ENCODE results near the gene LSG1. TPM values are rescaled to one million over a fixed set of nuclear protein-coding genes. Genes with fewer than 3 reads are reported as not detected.

LSG1 gene
- total and polyA plus RNA-seq, 2 experiments from 2014 or later, result 26.9 to 36.5 TPM

GRCh38 chr3:194671511-194671899 is 486 bp downstream of the LSG1 start:
- H3K4me3 ChIP-seq, result peak overlapping the region; percentile 98
- H3F3A ChIP-seq (ENCODE audit: insufficient read depth), result peaks cover 25% of the 10 kb centered on the region
- H4K20me1 ChIP-seq (ENCODE audit: insufficient read depth), result no peaks in the 10 kb centered on the region
- H3K4me1 ChIP-seq (ENCODE audit: insufficient read depth), result peaks cover 23% of the 10 kb centered on the region
- H3K9me2 ChIP-seq (ENCODE audit: insufficient read depth), result no peaks in the 10 kb centered on the region
- peak overlapping the region; percentile 95 for H3K9ac ChIP-seq
- TF ChIP-seq EZH2phosphoT487 (IDR thresholded peaks at IDR 0.05; ENCODE audit: insufficient read depth, low read depth) (no peak), EZH2 (IDR thresholded peaks at IDR 0.05; ENCODE audit: insufficient read depth, poor library complexity, severe bottlenecking) (no peak)
- in situ Hi-C loops (cut with MboI), result no loop called here
- peak overlapping the region; percentile 94 for H3K27ac ChIP-seq
- DNase-seq, result peak; percentile 74
- WGBS, 2 experiments (ENCODE audit: low coverage in 1 of 2, low lambda C conversion rate in 2 of 2, missing lambda C conversion rate in 2 of 2), result 2 to 3% methylated on average over 5 of the region's 5 CpGs
- no peaks in the 10 kb centered on the region for H3K9me3 ChIP-seq (ENCODE audit: low read depth)
- peaks cover 49% of the 10 kb centered on the region for H3K79me2 ChIP-seq (ENCODE audit: insufficient read depth)
- peak overlapping the region; percentile 90 for H2AFZ ChIP-seq
- H3K27me3 ChIP-seq (replicated peaks; ENCODE audit: insufficient read depth), result no peaks in the 10 kb centered on the region
- peak overlapping the region; percentile 95 for H3K4me2 ChIP-seq (ENCODE audit: unreplicated experiment)
- peaks cover 8% of the 10 kb centered on the region for H3K36me3 ChIP-seq (ENCODE audit: low read depth)

- Histone ChIP-seq H3K36me3 (ENCODE audit: low read depth) (peaks cover 26% of the 10 kb centered on the region), H3K9me2 (ENCODE audit: insufficient read depth) (no peaks in the 10 kb centered on the region), H3K4me2 (ENCODE audit: unreplicated experiment) (no peak overlapping the region), H3K4me1 (ENCODE audit: insufficient read depth) (peaks cover 9% of the 10 kb centered on the region), H3K27ac (no peak overlapping the region), H3K79me2 (ENCODE audit: insufficient read depth) (peaks cover 52% of the 10 kb centered on the region), H2AFZ (no peak overlapping the region), H3K4me3 (no peak overlapping the region), H3K9ac (no peak overlapping the region), H3K9me3 (ENCODE audit: low read depth) (no peaks in the 10 kb centered on the region), H4K20me1 (ENCODE audit: insufficient read depth) (no peaks in the 10 kb centered on the region), H3K27me3 (replicated peaks; ENCODE audit: insufficient read depth) (no peaks in the 10 kb centered on the region), H3F3A (ENCODE audit: insufficient read depth) (no peaks in the 10 kb centered on the region)
- TF ChIP-seq EZH2phosphoT487 (IDR thresholded peaks at IDR 0.05; ENCODE audit: insufficient read depth, low read depth) (no peak), EZH2 (IDR thresholded peaks at IDR 0.05; ENCODE audit: insufficient read depth, poor library complexity, severe bottlenecking) (no peak)
- 83 to 86% methylated on average over 7 of the region's 7 CpGs for WGBS, 2 experiments (ENCODE audit: low coverage in 1 of 2, low lambda C conversion rate in 2 of 2, missing lambda C conversion rate in 2 of 2)
- in situ Hi-C loops (cut with MboI), result no loop called here
- DNase-seq, result no peak
Observed at GRCh38 chr3:194667363-194667762, 4.6 kb downstream of the LSG1 start.

GRCh38 chr3:194664857-194665256 is 7.1 kb downstream of the LSG1 start:
- no peaks in the 10 kb centered on the region for H3K9me2 ChIP-seq (ENCODE audit: insufficient read depth)
- in situ Hi-C loops (cut with MboI), result no loop called here
- no peak overlapping the region for H3K9ac ChIP-seq
- no peak overlapping the region for H3K4me3 ChIP-seq
- H3K27me3 ChIP-seq (replicated peaks; ENCODE audit: insufficient read depth), result no peaks in the 10 kb centered on the region
- 95 to 98% methylated on average over 7 of the region's 7 CpGs for WGBS, 2 experiments (ENCODE audit: low coverage in 1 of 2, low lambda C conversion rate in 2 of 2, missing lambda C conversion rate in 2 of 2)
- H3K9me3 ChIP-seq (ENCODE audit: low read depth), result no peaks in the 10 kb centered on the region
- no peak overlapping the region for H3K27ac ChIP-seq
- TF ChIP-seq EZH2 (IDR thresholded peaks at IDR 0.05; ENCODE audit: insufficient read depth, poor library complexity, severe bottlenecking) (no peak), EZH2phosphoT487 (IDR thresholded peaks at IDR 0.05; ENCODE audit: insufficient read depth, low read depth) (no peak)
- no peak overlapping the region for H2AFZ ChIP-seq
- peaks cover 31% of the 10 kb centered on the region for H3K36me3 ChIP-seq (ENCODE audit: low read depth)
- H3K79me2 ChIP-seq (ENCODE audit: insufficient read depth), result peaks cover 31% of the 10 kb centered on the region
- no peaks in the 10 kb centered on the region for H3F3A ChIP-seq (ENCODE audit: insufficient read depth)
- no peak overlapping the region for H3K4me2 ChIP-seq (ENCODE audit: unreplicated experiment)
- H3K4me1 ChIP-seq (ENCODE audit: insufficient read depth), result no peaks in the 10 kb centered on the region
- no peak for DNase-seq
- H4K20me1 ChIP-seq (ENCODE audit: insufficient read depth), result no peaks in the 10 kb centered on the region

DNA sequence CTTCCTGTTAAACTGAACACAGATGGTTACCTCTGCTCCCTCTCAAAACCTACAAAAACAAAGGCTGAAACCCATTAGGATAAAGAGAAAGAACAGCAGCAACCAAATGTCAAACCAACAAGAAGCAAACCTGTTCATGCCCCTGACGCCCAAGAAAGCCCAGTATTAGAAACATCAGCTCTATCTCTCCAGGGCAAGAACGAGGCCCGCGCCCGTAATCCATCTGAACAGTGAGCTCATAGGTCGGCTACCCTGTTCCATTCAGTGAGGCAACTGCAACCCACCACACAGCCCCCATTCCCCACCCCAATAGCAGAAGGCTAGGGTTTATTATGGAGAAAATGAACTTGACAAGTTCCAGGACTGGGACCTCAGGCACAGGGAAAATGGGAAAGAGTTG is 10.0 kb downstream of the LSG1 start:
- Histone ChIP-seq H3K4me3 (no peak overlapping the region), H2AFZ (no peak overlapping the region), H3K36me3 (ENCODE audit: low read depth) (peaks cover 43% of the 10 kb centered on the region), H4K20me1 (ENCODE audit: insufficient read depth) (no peaks in the 10 kb centered on the region), H3K9ac (no peak overlapping the region), H3K27me3 (replicated peaks; ENCODE audit: insufficient read depth) (no peaks in the 10 kb centered on the region), H3K79me2 (ENCODE audit: insufficient read depth) (0 out of 2 replicates have a peak, but pooled peaks cover 4% of the 10 kb centered on the region), H3K9me2 (ENCODE audit: insufficient read depth) (no peaks in the 10 kb centered on the region), H3K9me3 (ENCODE audit: low read depth) (no peaks in the 10 kb centered on the region), H3K4me2 (ENCODE audit: unreplicated experiment) (no peak overlapping the region), H3K4me1 (ENCODE audit: insufficient read depth) (no peaks in the 10 kb centered on the region), H3K27ac (no peak overlapping the region), H3F3A (ENCODE audit: insufficient read depth) (no peaks in the 10 kb centered on the region)
- no peak for TF ChIP-seq EZH2phosphoT487 (IDR thresholded peaks at IDR 0.05; ENCODE audit: insufficient read depth, low read depth)
- no peak for TF ChIP-seq EZH2 (IDR thresholded peaks at IDR 0.05; ENCODE audit: insufficient read depth, poor library complexity, severe bottlenecking)
- DNase-seq, result no peak
- in situ Hi-C loops (cut with MboI), result no loop called here
- 86 to 95% methylated on average over 6 of the region's 6 CpGs for whole genome bisulfite sequencing, 2 experiments (ENCODE audit: low coverage in 1 of 2, low lambda C conversion rate in 2 of 2, missing lambda C conversion rate in 2 of 2)

GRCh38 chr3:194661374-194661773 is 10.6 kb downstream of the LSG1 start:
- no peaks in the 10 kb centered on the region for H3K9me2 ChIP-seq (ENCODE audit: insufficient read depth)
- TF ChIP-seq EZH2 (IDR thresholded peaks at IDR 0.05; ENCODE audit: insufficient read depth, poor library complexity, severe bottlenecking) (no peak), EZH2phosphoT487 (IDR thresholded peaks at IDR 0.05; ENCODE audit: insufficient read depth, low read depth) (no peak)
- in situ Hi-C loops (cut with MboI), result no loop called here
- no peak overlapping the region for H2AFZ ChIP-seq
- no peak overlapping the region for H3K9ac ChIP-seq
- H4K20me1 ChIP-seq (ENCODE audit: insufficient read depth), result no peaks in the 10 kb centered on the region
- no peak for DNase-seq
- peaks cover 38% of the 10 kb centered on the region for H3K36me3 ChIP-seq (ENCODE audit: low read depth)
- H3K79me2 ChIP-seq (ENCODE audit: insufficient read depth), result 0 out of 2 replicates have a peak, but pooled peaks cover 4% of the 10 kb centered on the region
- no peaks in the 10 kb centered on the region for H3K27me3 ChIP-seq (replicated peaks; ENCODE audit: insufficient read depth)
- no peak overlapping the region for H3K27ac ChIP-seq
- no peak overlapping the region for H3K4me3 ChIP-seq
- no peaks in the 10 kb centered on the region for H3K4me1 ChIP-seq (ENCODE audit: insufficient read depth)
- 97 to 98% methylated on average over 3 of the region's 3 CpGs for WGBS, 2 experiments (ENCODE audit: low coverage in 1 of 2, low lambda C conversion rate in 2 of 2, missing lambda C conversion rate in 2 of 2)
- H3K4me2 ChIP-seq (ENCODE audit: unreplicated experiment), result no peak overlapping the region
- no peaks in the 10 kb centered on the region for H3F3A ChIP-seq (ENCODE audit: insufficient read depth)
- H3K9me3 ChIP-seq (ENCODE audit: low read depth), result no peaks in the 10 kb centered on the region

All from GM23248 (cell line).